GM12873 (cell line): Measurements from ENCODE around the gene SPATA32.

Experiments
- TF ChIP-seq, protein P1 (sequence below): IDR thresholded peaks from 2 replicates; pipeline ENCODE4 v1.5.1; 2012; ENCODE audit warnings: low read depth, mild to moderate bottlenecking, moderate library complexity, low read length, control low read depth; ENCODE audit not compliant: insufficient read depth; ENCODE audit errors: missing control alignments

Gene SPATA32

GRCh38 chr17:45299361-45299760 is 37.5 kb upstream of the SPATA32 start:
- TF ChIP-seq, protein P1, sequence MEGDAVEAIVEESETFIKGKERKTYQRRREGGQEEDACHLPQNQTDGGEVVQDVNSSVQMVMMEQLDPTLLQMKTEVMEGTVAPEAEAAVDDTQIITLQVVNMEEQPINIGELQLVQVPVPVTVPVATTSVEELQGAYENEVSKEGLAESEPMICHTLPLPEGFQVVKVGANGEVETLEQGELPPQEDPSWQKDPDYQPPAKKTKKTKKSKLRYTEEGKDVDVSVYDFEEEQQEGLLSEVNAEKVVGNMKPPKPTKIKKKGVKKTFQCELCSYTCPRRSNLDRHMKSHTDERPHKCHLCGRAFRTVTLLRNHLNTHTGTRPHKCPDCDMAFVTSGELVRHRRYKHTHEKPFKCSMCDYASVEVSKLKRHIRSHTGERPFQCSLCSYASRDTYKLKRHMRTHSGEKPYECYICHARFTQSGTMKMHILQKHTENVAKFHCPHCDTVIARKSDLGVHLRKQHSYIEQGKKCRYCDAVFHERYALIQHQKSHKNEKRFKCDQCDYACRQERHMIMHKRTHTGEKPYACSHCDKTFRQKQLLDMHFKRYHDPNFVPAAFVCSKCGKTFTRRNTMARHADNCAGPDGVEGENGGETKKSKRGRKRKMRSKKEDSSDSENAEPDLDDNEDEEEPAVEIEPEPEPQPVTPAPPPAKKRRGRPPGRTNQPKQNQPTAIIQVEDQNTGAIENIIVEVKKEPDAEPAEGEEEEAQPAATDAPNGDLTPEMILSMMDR: no peak

- TF ChIP-seq, protein P1: no peak
These were observed 36.8 kb upstream of the SPATA32 start for GRCh38 chr17:45298546-45299285.

- TF ChIP-seq, protein P1: no peak
These were observed 34.9 kb upstream of the SPATA32 start for GRCh38 chr17:45296833-45297124.

- TF ChIP-seq, protein P1: no peak
These were observed 34.3 kb upstream of the SPATA32 start for GRCh38 chr17:45296003-45296832.

DNA sequence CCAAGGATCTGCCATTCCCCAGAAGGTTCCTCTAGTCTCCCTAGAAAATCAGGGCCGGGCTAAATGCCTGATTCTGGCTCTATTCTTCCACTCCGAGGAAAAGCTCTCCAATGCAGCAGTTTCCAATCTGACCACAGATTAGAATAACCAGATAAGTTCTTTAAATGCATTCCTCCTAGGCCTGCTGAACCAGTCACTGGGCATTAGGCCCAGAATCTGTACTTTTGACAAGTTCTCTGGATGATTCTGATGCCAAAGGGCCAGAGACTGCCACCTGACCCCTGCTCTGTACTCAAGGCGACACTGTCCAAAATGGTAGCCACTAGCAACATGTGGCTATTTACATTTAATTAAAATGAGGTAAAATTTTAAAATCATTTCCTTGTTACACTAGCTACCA is 32.6 kb upstream of the SPATA32 start:
- TF ChIP-seq, protein P1: no peak

- TF ChIP-seq, protein P1: no peak
These were observed 31.7 kb upstream of the SPATA32 start for GRCh38 chr17:45293413-45294211.
